HS-5 (cell line): ENCODE data around the gene FAM184A.
"Not testable (repeated sequence)": the region's sequence is repeated elsewhere in the genome, so short reads cannot be mapped to it uniquely, and the experiment has no call there.

Experiments used
- DNase-seq: peaks from one replicate; pipeline ENCODE4 v3.0.0-alpha.2; 2012; ENCODE audit warnings: low read depth

The FAM184A gene, protein sequence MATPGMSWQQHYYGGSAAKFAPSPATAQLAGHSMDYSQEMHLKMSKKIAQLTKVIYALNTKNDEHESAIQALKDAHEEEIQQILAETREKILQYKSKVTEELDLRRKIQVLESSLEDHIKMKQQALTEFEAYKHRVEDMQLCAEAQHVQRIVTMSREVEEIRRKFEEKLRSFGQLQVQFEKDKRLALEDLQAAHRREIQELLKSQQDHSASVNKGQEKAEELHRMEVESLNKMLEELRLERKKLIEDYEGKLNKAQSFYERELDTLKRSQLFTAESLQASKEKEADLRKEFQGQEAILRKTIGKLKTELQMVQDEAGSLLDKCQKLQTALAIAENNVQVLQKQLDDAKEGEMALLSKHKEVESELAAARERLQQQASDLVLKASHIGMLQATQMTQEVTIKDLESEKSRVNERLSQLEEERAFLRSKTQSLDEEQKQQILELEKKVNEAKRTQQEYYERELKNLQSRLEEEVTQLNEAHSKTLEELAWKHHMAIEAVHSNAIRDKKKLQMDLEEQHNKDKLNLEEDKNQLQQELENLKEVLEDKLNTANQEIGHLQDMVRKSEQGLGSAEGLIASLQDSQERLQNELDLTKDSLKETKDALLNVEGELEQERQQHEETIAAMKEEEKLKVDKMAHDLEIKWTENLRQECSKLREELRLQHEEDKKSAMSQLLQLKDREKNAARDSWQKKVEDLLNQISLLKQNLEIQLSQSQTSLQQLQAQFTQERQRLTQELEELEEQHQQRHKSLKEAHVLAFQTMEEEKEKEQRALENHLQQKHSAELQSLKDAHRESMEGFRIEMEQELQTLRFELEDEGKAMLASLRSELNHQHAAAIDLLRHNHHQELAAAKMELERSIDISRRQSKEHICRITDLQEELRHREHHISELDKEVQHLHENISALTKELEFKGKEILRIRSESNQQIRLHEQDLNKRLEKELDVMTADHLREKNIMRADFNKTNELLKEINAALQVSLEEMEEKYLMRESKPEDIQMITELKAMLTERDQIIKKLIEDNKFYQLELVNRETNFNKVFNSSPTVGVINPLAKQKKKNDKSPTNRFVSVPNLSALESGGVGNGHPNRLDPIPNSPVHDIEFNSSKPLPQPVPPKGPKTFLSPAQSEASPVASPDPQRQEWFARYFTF

DNA sequence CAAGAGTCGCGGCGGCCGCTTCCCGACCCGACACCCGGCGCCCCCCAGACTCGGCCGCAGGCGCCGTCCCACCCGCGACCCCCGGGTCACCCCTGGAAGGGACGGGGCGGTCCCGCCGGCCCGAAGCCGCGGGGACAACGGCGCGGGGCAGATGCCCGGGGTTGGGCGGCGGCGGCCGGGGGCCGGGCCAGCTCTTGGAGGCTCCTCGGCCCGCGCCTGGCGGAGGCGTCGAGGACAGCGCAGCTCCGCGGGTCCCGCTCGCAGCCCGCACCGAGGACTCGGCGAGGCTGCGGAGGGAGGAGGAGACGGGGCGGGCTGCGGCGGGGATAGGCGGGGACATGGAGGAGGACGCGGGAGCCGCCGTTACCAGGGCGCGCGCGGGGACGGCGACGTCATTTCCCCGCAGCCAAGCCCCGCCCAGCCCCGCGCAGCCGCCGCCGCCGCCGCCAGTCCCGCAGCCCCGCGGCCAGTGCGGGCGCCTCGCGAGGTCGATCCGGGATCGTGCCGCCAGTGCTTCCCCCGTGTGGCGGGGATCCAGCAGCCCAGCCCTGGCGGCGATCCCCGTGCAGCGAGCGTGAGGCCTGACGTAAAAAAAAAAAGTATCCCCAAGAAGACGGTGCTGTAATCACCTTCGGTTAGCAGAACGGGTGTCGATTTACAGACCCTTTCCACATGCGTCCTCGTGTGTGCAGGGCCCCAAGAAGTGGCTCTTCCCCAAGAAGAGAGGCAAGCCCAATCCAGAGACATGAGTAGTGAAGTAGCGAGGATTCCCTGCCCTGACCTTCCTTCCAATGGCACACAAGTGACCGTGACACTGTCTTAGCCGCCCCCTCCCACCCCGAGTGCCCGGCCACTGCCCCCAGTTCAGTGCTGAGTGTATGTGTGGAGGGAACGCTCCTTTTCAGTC is at the start of gene FAM184A:
Gene FAM184A, minus strand, starts transcription at position 289 of the 907 bp plus-strand sequence. CDS start 365 bp downstream, outside the sequence.
- DNase-seq: peak; percentile 15

DNA sequence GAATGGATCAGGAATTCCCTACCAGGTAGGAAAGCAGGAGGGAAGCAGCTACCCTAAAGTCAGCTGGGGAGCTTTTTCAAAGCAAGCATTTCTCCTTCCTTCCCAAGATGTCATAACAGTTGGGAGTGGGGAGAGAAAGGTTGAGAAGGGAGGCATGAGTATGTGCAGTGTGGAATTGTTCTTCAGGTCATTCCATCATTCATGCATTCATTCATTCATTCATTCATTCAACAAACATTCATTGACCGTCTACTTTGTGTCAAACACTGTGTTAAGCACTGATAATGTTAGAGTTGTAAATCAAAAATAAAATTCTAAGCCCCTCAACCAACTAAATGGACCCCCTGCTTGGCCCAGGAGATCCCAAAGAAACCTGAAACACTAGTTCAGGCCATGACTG is 49.2 kb upstream of the FAM184A start:
- no peak for DNase-seq

DNA sequence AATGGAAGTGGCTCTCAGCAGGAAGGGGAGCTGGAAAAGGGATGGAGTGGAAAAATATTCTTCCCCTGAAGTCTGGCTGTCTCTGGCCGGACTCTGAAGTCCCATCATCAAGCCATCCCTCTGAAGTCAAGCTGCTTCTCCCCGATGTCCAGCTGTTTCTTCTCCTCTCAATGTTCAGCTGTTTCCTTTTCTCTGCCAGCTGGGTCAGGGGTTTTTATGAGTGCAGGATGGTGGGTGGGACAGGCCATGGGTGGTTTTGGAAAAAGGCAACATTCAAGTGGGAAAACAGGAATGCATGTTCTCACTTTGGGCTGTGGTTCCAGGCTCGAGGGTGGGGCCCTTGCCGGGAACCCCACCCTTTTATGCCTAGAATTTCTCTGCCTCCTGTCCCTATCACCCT is 48.4 kb upstream of the FAM184A start:
- no peak for DNase-seq

DNA sequence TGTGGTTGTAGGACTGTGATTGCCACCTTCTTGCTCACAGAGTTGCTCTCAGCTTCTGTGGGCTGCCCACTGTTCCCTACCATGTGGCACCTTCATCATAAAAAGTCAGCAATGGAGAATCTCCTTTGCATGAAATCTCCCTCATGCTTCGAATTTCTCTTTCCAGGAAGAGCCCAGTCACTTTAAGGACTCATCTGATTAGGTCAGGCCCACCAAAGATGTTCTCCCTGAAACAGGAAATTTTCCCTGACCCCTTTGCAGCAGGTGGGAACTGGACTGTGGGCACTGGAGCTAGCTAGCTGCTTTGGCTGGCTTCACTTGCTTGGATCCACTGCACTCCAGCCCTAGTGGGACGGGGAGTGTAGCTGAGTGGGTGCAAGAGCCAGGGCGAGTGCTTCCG is 47.7 kb upstream of the FAM184A start:
- DNase-seq: no peak

DNA sequence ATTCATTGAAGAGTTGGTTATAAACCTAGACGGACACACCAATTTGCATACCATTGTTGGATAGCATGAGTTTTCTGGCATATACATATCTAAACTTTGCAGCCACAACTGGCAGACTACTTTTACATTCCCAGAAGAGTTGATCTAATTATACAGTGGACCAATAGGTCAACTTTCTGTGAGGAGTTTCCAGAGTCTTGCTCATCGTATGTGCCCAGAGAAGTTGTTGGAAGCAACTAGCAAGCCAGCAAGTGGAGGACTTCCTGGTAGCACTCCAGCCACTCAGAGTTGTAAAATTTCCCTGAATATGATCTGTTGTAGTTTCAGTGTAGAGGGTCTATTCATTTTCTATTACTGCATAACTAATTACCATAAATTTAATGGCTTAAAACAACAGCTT is 47.1 kb upstream of the FAM184A start:
- no peak for DNase-seq

DNA sequence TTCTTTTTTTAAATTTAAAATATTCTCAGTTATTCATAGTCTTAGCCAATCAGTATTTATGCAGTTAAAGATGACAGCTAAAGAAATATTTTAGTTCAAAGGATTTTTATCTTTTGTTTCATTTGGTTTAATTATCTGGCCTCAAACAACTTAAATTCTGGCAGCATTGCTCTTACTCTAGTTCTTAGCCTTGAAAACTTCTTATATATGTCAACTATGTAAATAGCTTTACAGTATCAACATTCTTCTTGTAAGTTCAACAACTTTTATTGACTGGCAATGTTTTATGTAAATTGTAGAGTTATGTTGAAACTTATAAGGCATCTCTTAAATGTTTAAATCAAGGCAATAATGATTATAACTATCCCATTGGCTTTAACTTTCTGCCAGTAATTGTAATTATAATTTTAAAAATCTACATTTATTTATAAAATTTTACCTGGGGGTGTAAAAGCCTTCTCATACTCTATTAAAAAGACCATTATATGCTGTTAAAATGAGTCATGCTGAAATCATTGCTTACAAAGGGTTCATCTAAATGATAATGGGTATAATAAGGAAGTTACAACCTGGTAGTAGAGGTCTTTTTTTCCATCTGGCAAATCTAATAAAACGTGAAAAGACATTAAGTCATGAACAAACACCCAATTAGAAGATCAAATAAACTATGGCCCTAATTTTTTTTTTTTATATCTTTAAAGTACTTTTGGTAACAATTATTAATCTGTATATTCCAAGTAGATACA is 45.8 kb upstream of the FAM184A start:
- no peak for DNase-seq

DNA sequence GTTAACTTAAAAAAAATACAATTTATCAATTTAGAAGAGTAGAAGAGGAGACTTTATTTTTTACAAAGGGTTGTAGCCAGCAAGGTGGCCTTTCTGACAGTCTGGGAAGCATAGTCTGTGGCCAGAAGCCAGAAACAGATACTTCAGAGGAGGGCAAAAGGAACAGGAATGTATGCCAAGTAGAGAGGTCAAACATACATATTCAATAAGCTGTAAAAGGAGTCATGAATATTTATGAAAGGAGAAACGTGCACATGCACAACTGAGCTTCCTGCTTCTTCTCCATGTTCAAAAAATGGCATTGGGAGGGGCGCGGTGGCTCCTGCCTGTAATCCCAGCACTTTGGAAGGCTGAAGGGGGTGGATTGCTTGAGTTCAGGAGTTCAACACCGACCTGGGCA is 43.9 kb upstream of the FAM184A start:
- no peak for DNase-seq

DNA sequence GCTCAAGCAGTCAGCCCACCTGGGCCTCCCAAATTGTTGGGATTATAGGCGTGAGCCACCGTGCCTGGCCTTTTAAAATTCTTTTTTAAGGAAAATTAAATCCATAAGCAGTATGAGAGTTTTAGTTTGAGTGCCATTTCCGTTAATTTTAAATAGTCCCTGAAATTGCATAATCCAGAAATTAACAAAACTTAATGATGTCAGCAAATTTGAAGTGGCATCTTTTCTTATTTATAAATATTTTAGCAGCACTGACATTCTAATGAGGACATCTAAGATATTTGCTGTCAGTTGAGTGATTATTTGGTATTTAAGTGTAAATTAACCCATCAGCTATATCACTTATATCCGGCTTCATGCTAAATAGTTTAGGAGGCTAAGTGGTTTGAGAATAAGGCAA is 42.9 kb upstream of the FAM184A start:
- no peak for DNase-seq

DNA sequence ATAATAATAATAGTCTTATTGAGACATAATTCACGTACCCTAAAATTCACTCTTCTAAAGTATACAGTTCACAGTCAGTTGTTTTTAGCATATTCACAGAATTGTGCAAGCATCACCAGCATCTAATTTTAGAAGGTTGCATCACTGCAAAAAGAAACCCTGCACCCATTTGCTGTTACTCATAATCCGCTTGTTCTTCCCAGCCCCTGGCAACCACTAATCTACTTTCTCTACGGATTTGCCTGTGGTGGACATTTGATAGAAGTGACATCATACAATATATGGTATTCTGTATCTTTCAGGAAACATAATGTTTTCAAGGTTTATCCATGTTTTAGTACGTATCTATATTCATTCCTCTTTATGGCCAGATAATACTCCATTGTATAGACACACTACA is 41.5 kb upstream of the FAM184A start:
- DNase-seq: peak; percentile 11

DNA sequence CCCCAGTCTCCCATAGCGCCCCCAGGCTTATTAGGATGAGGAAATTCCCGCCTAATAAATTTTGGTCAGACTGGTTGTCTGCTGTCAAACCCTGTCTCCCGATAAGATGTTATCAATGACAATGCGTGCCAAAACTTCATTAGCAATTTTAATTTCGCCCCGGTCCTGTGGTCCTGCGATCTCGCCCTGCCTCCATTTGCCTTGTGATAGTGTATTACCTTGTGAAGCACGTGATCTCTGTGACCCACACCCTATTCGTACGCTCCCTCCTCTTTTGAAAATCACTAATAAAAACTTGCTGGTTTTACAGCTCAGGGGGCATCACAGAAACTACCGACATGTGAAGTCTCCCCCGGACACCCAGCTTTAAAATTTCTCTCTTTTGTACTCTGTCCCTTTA is 40.6 kb upstream of the FAM184A start:
- not testable (repeated sequence) for DNase-seq

DNA sequence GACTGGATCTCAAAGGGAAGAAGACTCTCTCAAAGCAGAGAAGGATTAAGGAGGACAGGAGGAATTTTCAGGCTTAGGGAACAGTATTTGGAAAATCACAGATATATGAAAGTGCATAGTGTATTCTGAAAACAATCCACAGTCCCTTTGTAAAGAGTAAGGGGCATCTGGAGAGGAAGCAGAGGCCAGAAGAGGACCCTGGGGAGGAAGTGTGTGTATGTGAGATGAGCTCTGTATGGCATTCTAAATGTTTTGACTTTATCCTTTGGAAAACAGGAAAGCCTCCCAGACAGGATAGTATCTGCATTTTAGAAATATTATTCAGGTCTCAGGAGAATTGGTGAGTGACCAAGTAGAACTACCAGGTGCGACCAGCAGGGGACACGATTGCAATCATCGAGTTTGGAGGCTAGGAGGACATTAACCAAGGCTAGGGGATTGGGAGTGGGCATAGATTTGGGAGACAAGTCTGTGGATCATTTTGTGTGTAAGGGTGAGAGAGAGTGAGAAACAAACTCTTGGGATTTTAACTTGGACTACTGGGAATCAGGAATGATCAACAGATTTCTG is 38.3 kb upstream of the FAM184A start:
- no peak for DNase-seq

DNA sequence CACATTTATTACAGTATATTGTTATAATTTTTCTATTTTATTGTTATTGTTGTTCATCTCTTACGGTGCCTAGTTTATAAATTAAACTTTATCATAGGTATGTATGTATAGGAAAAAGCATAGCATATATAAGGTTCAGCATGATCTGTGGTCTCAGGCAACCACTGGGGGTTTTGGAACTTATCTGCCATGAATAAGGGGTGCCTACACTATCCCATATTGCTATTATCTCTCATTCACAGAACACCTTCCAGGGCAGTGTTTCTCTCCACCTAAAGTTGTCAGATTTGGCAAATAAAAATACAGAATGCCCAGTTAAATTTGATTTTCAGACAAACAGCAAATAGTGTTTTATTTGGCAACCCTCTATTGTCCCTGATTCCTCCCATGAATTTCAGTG is 35.5 kb upstream of the FAM184A start:
- DNase-seq: no peak

DNA sequence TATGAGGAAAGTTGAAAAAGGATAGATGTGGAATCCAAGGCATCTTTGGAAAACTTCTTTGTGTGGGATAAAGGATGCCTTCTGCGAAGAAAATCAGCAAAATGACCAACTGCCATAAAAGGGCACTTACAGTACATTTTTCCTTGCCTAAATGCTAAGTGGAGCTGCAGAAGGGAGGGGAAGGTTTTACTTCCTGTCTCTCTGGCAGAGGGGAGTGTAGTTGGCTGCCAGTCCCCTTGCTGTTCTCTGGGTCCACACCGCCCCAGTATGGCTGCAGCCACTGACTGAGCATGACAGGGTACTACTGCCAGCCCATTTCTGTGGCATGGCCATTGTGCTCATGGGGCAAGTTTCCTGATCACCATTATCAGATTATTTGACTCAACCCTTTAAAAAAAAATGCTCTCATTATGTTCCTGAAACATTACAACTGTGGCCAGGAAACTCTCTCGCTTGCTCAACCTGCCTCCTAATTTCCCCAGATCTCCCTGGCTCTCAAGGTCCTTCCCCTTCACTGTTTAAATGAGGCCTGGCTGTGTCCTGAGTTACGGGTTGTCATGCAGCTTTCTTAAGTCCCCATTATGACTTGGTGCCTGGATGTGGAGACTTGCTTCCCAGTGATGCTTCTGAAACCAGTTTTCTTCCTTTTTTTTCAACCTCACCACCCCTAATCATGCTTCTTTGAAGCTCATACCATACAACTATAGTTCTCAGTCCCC is 34.5 kb upstream of the FAM184A start:
- no peak for DNase-seq

DNA sequence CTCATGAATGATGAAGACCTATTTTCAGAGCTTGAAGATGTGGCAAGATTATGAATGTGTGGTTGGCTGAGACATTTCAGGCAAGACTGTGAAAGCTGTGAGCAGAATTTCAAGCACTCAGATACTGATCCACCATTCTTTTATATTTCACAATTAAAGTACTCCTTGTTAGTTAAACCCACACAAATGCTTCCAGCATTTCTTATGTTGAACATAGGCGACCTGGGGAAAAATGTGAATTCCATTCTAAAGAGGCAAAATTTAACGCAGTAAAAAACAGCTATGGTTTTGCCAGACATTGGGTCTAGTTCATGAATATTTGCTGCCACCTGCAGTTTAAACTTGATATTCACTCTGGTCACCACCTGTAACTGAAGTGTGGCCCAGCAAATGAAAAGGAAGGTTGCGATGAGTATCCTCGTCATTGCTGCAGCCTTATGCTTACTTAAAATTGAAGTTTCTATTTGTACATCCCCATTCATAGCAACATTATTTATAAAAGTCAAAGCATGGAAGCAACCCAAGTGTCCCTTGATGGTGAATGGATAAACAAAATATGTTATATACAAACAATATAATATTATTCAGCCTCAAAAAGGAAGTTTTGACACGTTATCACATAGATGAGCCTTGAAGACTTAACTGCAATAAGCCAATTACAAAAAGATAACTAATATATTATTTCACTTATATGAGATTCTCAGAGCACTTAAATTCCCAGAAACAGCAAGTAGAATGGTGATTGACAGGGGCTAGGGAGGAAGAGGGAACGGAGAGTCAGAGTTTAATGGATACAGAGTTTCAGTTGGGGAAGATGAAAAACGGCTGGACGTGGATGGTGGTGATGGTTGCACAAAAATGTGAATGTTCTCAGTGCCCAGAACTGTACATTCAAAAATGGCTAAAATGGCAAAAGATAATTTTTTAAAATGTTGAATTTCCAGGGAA is 32.4 kb upstream of the FAM184A start:
- DNase-seq: peak; percentile 29

DNA sequence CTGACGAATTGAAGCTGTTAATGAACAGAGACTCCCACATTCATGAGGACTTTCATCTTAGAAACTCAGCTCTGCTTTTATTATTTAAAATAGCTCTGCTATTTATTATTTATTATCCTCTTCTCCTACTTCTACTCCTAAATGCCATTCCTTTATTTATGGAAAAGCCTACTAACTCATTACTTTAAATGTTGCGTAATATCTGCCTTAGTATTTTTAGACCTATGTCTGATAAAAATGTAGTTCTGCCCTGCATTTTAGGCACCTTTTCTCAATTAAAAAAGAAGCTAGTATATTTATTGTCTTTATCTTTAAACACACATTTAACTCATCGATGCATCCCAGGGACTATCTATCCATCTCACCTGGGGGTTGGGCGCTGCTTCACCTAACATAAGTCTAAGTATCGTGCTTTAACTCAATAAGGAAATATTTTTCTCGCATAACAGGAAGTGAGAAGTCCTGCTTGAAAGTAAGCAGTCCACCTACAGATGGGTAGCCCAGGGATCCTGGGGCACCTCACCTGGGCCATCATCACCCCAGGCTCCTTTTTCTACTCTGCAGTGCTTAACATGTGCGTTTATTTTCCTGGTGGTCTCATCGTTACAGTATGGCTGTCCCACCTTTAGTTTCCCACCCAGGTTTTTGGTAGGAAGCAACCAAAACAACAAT is 31.3 kb upstream of the FAM184A start:
- DNase-seq: no peak

DNA sequence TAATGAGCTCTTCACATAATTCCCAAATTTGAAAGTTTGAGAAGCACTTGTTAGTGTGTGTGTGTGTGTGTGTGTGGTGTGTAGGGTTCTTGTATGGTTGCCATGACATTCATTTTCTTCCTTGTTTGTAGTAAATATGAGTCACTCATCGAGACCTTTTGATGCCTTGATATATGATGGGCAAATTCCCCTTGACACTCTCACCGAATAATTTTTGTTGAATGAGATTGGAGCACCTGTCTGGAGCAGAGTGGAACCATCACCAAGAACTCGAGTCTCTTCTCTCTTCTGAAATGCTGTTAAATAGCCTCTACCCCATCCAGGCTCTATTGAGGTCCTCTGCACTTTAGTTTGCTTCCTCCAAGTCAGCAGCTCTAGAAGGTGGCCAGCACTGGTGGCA is 29.6 kb upstream of the FAM184A start:
- DNase-seq: no peak

DNA sequence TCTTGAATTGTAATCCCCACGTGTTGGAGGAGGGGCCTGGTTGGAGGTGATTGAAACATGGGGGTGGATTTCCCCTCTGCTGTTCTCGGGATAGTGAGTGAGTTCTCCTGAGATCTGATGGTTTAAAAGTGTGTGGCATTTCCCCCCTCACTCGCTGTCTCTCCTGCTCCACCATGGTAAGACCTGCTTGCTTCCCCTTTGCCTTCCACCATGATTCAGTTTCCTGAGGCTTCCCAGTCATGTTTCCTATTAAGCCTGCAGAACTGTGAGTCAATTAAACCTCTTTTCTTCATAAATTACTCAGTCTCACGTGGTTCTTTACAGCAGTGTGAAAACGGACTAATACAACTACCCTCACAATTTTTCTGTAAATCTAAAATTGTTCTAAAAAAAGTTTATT is 26.8 kb upstream of the FAM184A start:
- DNase-seq: no peak

DNA sequence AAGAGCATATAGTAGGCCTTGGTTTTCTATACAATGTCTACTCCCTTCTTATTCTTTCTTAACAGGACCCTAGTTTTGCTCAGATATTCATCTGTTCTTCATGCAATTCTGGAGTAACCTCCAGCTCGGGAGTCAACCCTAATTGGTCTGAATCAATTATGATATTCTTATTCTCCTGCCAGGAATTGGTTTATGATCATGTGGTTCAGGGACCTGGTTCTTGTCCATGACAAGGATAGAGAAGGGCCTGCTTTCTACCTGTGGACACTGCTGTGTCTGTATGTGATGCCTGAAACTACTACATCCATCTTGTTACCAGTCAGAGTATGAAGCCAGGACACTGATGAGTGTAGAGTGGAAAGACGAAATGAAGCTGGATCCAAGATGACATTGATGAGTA is 24.4 kb upstream of the FAM184A start:
- no peak for DNase-seq
